HG02938 (cell line): ENCODE data around the gene DTNB.
"Not testable (repeated sequence)": the region's sequence is repeated elsewhere in the genome, so short reads cannot be mapped to it uniquely, and the experiment has no call there.

ENCODE experiments used
- ATAC-seq: cut with Tn5 transposase; IDR thresholded peaks from one replicate; pipeline ENCODE4 v1.9.1; 2021; ENCODE audit warnings: mild to moderate bottlenecking, moderate library complexity; ENCODE audit not compliant: unreplicated experiment

The DTNB gene

DNA sequence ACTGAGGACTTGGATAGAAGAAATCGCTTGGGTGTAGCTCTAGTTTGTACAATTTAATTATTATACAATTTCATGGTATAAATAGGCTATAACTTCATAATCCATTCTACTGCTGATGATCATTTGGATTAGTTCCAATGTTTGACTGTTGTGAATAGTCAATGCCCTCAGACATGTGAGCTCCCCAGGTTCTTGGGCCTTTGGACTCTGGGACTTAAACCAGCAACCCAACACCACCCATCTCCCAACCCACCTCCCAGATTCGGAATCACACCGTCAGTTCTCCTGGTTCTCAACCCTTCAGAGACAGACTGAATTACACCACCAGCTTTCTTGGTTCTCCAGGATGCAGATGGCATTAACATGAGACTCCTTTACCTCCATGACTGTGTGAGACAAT, 247.1 kb downstream of the DTNB start:
- ATAC-seq = no peak

DNA sequence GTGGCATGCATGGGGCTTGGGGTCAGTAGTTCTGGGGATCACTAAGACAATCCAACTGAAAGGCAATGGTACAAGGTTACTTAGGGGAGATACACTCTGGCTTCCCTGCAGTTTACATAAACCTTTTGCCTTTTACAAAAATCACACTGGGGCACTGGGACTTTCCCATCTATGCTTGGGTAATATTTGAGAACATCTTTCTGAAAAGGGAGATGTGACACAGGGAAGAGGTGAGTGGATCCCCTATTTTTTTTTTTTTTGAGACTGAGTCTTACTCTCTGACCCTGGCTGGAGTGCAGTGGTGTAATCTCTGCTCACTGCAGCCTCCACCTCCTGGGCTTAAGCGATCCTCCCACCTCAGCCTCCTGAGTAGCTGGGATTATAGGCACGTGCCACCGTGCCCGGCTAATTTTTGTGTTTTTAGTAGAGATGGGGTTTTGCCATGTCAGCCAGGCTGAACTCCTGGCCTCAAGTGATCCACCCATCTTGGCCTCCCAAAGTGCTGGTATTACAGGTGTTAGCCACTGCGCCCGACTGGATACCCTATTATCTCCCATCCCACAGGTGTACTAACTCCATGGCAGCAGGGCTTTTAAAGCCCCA, 248.8 kb downstream of the DTNB start:
- ATAC-seq = no peak

- ATAC-seq = peak; percentile 24
Measured at GRCh38 chr2:25421820-25422411, 251.5 kb downstream of the DTNB start.

- ATAC-seq = no peak
Measured at GRCh38 chr2:25421289-25421688, 252.1 kb downstream of the DTNB start.

DNA sequence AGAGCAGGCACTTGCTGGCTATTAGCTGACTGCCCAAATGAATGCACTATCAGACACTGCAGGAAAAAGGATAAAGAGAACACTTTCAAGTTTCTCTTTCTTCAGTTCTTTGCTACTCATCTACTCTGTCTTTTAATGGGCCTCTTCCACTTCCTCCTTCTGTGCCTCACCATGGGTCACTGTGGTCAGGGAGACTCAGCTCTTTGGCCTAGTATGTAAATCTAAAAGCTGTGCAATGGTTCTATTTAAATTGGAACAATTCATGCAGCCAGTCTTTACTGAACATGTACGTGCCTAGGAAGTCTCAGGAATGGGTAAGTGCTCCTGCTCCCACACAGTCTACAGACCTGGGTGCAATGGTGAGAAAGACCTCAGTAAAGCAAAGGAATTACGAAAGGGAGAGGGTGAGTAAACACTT, 252.5 kb downstream of the DTNB start:
- ATAC-seq = peak; percentile 45

- peak; percentile 75 for ATAC-seq
Measured at GRCh38 chr2:25419678-25420242, 253.6 kb downstream of the DTNB start.

DNA sequence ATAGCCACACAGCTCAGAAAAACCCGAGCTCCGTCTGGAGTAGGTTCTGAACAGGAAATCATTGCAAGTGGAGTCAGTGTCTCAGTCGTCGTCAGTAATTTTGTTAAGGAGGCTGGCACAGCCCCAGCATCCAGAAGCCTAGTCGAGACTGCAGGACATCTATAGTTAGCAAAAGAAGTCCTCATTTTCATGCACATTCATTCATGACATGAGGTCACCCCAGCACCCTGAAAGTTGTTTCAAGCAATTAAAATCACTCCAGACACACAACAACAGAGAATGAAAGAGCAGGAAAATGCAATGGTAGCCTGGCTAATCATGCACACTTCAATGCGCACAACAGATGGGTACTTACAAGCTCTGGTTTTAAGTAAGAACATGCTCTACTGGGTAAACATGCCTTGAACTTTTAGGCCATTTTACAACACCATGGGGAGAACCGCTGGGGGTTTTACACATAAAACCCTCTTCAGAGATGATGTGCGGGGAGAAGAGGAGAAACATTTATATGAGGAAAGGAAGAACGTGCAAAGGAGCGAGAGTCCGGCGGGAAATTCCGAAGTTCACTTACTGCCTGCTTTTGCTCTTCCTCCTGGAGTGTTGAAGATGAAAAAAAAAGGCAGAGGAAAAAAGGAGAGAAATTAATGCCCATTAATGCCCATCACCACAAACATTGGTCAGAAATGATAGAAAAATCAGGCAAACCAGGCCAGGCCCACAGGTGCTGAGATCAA, 254.3 kb downstream of the DTNB start:
- ATAC-seq = no peak

DNA sequence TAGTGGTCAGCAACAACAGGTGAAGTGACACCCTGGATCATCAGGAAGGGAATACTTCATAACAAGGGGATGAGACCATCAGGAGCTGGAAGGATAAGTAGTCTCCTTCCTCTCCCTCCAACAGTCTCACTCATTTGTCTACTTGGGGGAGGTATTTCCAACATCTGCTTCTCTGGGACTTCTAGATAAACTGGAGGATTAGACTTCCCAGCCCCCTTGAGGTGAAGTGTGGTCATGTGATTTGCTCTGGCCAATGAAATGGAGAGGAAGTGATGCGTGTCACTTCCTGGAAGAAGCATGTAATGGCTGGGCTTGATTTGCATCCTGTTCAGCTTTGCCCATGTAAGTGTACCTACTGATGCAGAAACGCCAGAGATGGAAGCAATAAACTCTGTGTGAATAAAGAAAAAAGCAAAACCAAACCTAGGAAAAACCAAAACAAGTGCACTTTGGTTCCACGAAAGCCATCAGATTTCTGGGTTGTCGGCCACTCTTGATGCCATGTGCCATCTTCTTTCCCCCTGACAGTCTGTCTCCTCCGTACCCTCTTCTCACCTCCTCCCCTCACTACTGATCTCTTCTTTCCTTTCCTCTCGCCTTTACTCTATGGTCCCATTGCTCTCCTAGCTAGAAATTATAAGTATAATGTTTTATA, 255.5 kb downstream of the DTNB start:
- no peak for ATAC-seq

- no peak for ATAC-seq
Measured at GRCh38 chr2:25416674-25417073, 256.7 kb downstream of the DTNB start.

DNA sequence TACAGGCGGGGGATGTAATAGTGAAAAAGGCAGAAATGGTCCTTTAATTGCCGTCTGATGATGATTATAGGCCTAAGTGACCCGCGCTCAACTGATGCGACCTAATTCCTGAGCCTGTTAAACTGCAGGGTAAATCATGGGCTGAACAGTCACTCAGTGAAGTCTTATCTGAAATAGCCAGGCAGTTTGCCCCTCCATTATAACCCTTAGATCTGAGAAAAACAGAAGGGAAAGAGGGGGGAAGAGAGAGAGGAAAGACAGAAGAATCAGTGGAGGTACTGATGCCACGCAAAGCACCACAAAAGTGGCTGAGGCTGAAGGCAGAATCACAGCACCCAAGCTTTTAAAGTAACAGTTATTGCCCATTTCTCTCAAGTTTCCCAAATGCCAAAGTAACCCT, 258.6 kb downstream of the DTNB start:
- ATAC-seq = no peak

GRCh38 chr2:25413409-25413808, 260.0 kb downstream of the DTNB start:
- ATAC-seq = not testable (repeated sequence)

GRCh38 chr2:25411753-25412152, 261.6 kb downstream of the DTNB start:
- ATAC-seq = no peak

GRCh38 chr2:25411281-25411680, 262.1 kb downstream of the DTNB start:
- no peak for ATAC-seq

GRCh38 chr2:25410370-25410769, 263.0 kb downstream of the DTNB start:
- no peak for ATAC-seq

- ATAC-seq = no peak
Measured at GRCh38 chr2:25409468-25409867, 263.9 kb downstream of the DTNB start.

- ATAC-seq = no peak
Measured at GRCh38 chr2:25409044-25409443, 264.3 kb downstream of the DTNB start.

DNA sequence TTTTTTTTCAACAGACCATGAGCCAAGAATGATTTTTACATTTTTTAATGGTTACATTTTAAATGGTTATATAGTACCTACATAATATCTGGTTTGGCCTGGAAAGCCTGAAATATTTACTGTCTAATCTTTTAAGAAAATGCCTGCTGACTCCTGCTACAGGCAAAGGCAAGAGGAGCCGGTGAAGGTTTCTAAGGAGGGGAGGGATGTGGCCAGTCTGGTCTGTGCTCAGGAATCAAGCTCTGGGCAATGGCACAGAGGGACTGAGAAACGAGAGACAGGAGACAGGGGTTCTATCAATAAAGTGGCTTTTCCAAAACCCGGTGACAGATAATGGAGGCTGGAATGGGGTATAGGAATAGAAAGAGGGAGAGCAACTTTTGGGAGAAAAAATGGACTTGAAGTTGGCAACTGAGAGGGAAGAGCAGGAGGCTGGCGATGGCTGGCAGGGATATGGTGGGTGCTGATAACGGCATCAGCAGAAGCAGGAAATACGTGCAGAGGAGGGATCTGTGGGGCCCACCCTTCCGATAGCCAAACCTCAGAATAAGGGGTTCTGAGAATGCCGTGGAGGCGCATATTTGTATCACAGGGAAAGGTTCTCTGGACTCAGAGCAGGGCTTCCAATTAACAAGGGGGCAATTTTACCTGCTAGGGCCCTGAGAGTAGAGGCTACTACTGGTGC, 267.6 kb downstream of the DTNB start:
- ATAC-seq = no peak

GRCh38 chr2:25403120-25403760, 270.1 kb downstream of the DTNB start:
- ATAC-seq = peak; percentile 69

DNA sequence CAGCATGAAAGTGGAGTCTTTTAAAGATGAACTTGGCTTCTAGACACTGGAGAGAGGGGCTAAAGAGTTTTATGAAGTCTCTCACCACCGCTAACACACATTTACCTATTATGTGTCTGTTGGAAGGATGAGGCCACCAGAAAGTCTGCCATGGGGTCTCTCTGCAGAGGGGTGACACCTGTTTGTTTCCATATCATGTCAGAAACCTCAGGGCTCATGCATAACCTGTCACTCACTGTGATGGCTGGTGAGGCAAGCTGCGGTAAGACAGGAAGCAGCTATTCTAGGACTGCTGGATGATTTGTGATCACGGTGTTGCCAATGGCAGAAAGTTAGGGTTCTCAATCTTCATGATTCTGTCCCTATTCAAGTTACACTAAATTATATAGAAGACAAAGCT, 270.9 kb downstream of the DTNB start:
- ATAC-seq = no peak

GRCh38 chr2:25401307-25402026, 271.9 kb downstream of the DTNB start:
- no peak for ATAC-seq
